SK-N-MC (cell line): ENCODE data around the gene ULK3.

Source experiments
- DNase-seq: peaks from one replicate; pipeline ENCODE4 v3.0.0-alpha.2; 2011; ENCODE audit warnings: low read depth, low spot score
- H3K27ac ChIP-seq: fragments of 200-600 bp; sonication (generic); 2 replicates; pipeline ENCODE4 v1.5.1; 2016; ENCODE audit warnings: mixed run types
- H3K36me3 ChIP-seq: fragments of 200-600 bp; sonication (generic); 2 replicates; pipeline ENCODE4 v1.6.1; 2017; ENCODE audit warnings: antibody characterized with exemption, low read length, mixed read lengths; ENCODE audit not compliant: insufficient read depth
- H3K4me3 ChIP-seq: fragments of 200-600 bp; sonication (generic); 2 replicates; pipeline ENCODE4 v1.5.1; 2016
- H3K9ac ChIP-seq: fragments of 200-600 bp; sonication (generic); 2 replicates; pipeline ENCODE4 v1.8.0; 2017; ENCODE audit warnings: mixed run types, mixed read lengths; ENCODE audit not compliant: insufficient read length
- H3K9me3 ChIP-seq: fragments of 200-600 bp; sonication (generic); 2 replicates; pipeline ENCODE4 v1.6.1; 2017; ENCODE audit warnings: low read depth, mild to moderate bottlenecking, antibody characterized with exemption, low read length, moderate library complexity, mixed read lengths
- EZH2 ChIP-seq: fragments of 200-600 bp; sonication (generic); IDR thresholded peaks from one replicate; pipeline ENCODE4 v1.6.1; 2017; ENCODE audit warnings: antibody characterized with exemption
- FOXP2 ChIP-seq: optimal IDR thresholded peaks from 2 replicates; pipeline ENCODE3; 2011; ENCODE audit warnings: mild to moderate bottlenecking, moderate library complexity; ENCODE audit not compliant: insufficient read depth; ENCODE audit errors: extremely low read length, control extremely low read depth
- POLR2AphosphoS5 ChIP-seq: IDR thresholded peaks from 2 replicates; pipeline ENCODE4 v1.6.1; 2012; ENCODE audit warnings: mild to moderate bottlenecking, low read depth, low read length, borderline replicate concordance

Gene ULK3

GRCh38 chr15:74808078-74808839 is 34.7 kb downstream of the ULK3 start:
- peaks cover 3% of the 10 kb centered on the region; the same call in 1 of the 2 replicates for H3K36me3 ChIP-seq
- no peaks in the 10 kb centered on the region for H3K9me3 ChIP-seq
- TF ChIP-seq FOXP2: no peak
- no peak for DNase-seq
- H3K9ac ChIP-seq: no peak overlapping the region
- H3K27ac ChIP-seq: no peak overlapping the region
- no peak overlapping the region for H3K4me3 ChIP-seq

- Histone ChIP-seq H3K27ac (no peak overlapping the region), H3K9me3 (no peaks in the 10 kb centered on the region), H3K36me3 (peaks cover 5% of the 10 kb centered on the region; the same call in 1 of the 2 replicates), H3K9ac (no peak overlapping the region), H3K4me3 (no peak overlapping the region)
- DNase-seq: no peak
- TF ChIP-seq POLR2AphosphoS5: no peak
- no peak for TF ChIP-seq FOXP2
- TF ChIP-seq EZH2: no peak
These were observed 35.7 kb downstream of the ULK3 start for GRCh38 chr15:74807282-74807681.

- no peaks in the 10 kb centered on the region for H3K9me3 ChIP-seq
- TF ChIP-seq EZH2 (no peak), FOXP2 (no peak), POLR2AphosphoS5 (no peak)
- H3K27ac ChIP-seq: no peak overlapping the region
- no peak for DNase-seq
- H3K4me3 ChIP-seq: no peak overlapping the region
- H3K9ac ChIP-seq: no peak overlapping the region
- H3K36me3 ChIP-seq: peaks cover 25% of the 10 kb centered on the region; the same call in 1 of the 2 replicates
These were observed 38.0 kb downstream of the ULK3 start for GRCh38 chr15:74804935-74805334.

- Histone ChIP-seq H3K9ac (no peak overlapping the region), H3K4me3 (no peak overlapping the region), H3K9me3 (no peaks in the 10 kb centered on the region), H3K27ac (no peak overlapping the region), H3K36me3 (peaks cover 32% of the 10 kb centered on the region; the same call in 1 of the 2 replicates)
- DNase-seq: no peak
- TF ChIP-seq EZH2: no peak
- TF ChIP-seq POLR2AphosphoS5: no peak
- TF ChIP-seq FOXP2: no peak
These were observed 40.0 kb downstream of the ULK3 start for GRCh38 chr15:74802862-74803447.

- Histone ChIP-seq H3K36me3 (peaks cover 32% of the 10 kb centered on the region; the same call in 1 of the 2 replicates), H3K9me3 (no peaks in the 10 kb centered on the region), H3K4me3 (no peak overlapping the region), H3K27ac (no peak overlapping the region), H3K9ac (no peak overlapping the region)
- TF ChIP-seq POLR2AphosphoS5: no peak
- TF ChIP-seq EZH2: no peak
- TF ChIP-seq FOXP2: no peak
- DNase-seq: no peak
These were observed 40.7 kb downstream of the ULK3 start for GRCh38 chr15:74802290-74802689.

- Histone ChIP-seq H3K9ac (no peak overlapping the region), H3K4me3 (no peak overlapping the region), H3K36me3 (peaks cover 32% of the 10 kb centered on the region; the same call in 1 of the 2 replicates), H3K9me3 (no peaks in the 10 kb centered on the region), H3K27ac (no peak overlapping the region)
- DNase-seq: no peak
- TF ChIP-seq EZH2 (no peak), POLR2AphosphoS5 (0 out of 2 replicates have a peak, but pooled peaks have one; percentile 3)
These were observed 41.5 kb downstream of the ULK3 start for GRCh38 chr15:74801311-74801997.

- H3K27ac ChIP-seq: no peak overlapping the region
- no peak overlapping the region for H3K4me3 ChIP-seq
- peaks cover 32% of the 10 kb centered on the region; the same call in 1 of the 2 replicates for H3K36me3 ChIP-seq
- H3K9ac ChIP-seq: no peak overlapping the region
- H3K9me3 ChIP-seq: no peaks in the 10 kb centered on the region
- DNase-seq: no peak
- TF ChIP-seq EZH2 (no peak), FOXP2 (no peak), POLR2AphosphoS5 (no peak)
These were observed 42.3 kb downstream of the ULK3 start for GRCh38 chr15:74800559-74801094.
